Stimulated activated CD4-positive, alpha-beta T cell treated with anti-CD3 and anti-CD28 coated beads, Interleukin-12 subunit alpha, Interleukin-12 subunit beta, amount 100 ng/mL, for 48 hours (primary cell): ENCODE measurements around the gene SHANK2.

Experiments
- DNase-seq, 3 donors: peaks; one replicate each; pipeline ENCODE4 v3.0.0-alpha.2; 2020; ENCODE audit warnings: low read depth in 2 of 3, low spot score in 1 of 3

Gene SHANK2

GRCh38 chr11:71252269-71252769 is at the start of gene SHANK2:
Gene SHANK2, minus strand, starts transcription at chr11:71252577. Its CDS starts 105,251 bp downstream, at chr11:71147326.
- no peak for DNase-seq

- no peak for DNase-seq
These were observed 49.6 kb upstream of the SHANK2 start for GRCh38 chr11:71301858-71302533.

- DNase-seq: no peak
These were observed 48.9 kb upstream of the SHANK2 start for GRCh38 chr11:71301046-71301857.

GRCh38 chr11:71300187-71300586 is 47.8 kb upstream of the SHANK2 start:
- no peak for DNase-seq

- DNase-seq: no peak
These were observed 46.4 kb upstream of the SHANK2 start for GRCh38 chr11:71298761-71299181.

GRCh38 chr11:71298016-71298550 is 45.7 kb upstream of the SHANK2 start:
- no peak for DNase-seq

GRCh38 chr11:71294846-71295600 is 42.6 kb upstream of the SHANK2 start:
- no peak for DNase-seq

- DNase-seq: no peak
These were observed 41.8 kb upstream of the SHANK2 start for GRCh38 chr11:71293961-71294782.

GRCh38 chr11:71286701-71287643 is 34.6 kb upstream of the SHANK2 start:
- DNase-seq: no peak

- no peak for DNase-seq
These were observed 32.7 kb upstream of the SHANK2 start for GRCh38 chr11:71285111-71285510.

GRCh38 chr11:71284525-71285092 is 32.2 kb upstream of the SHANK2 start:
- no peak for DNase-seq

- no peak for DNase-seq
These were observed 31.6 kb upstream of the SHANK2 start for GRCh38 chr11:71283971-71284441.

- DNase-seq: no peak
These were observed 30.4 kb upstream of the SHANK2 start for GRCh38 chr11:71282581-71283351.

GRCh38 chr11:71281831-71282230 is 29.5 kb upstream of the SHANK2 start:
- DNase-seq: no peak

GRCh38 chr11:71281204-71281603 is 28.8 kb upstream of the SHANK2 start:
- no peak for DNase-seq

GRCh38 chr11:71279916-71280645 is 27.7 kb upstream of the SHANK2 start:
- DNase-seq: no peak

- no peak for DNase-seq
These were observed 19.8 kb upstream of the SHANK2 start for GRCh38 chr11:71272161-71272560.
